Vagina (tissue), 2 donors: ENCODE data around the gene ZKSCAN3. TPM values are rescaled to one million over a fixed set of nuclear protein-coding genes. Genes with fewer than 3 reads are reported as not detected.

ENCODE experiments used
- DNase-seq, 2 donors: peaks; one replicate each; pipeline ENCODE4 v3.0.0-alpha.2; 2017; ENCODE audit errors: extremely low spot score in 2 of 2
- H3K27ac ChIP-seq: fragments of 200-600 bp; sonication (generic); one replicate; pipeline ENCODE4 v1.5.1; 2019
- H3K27me3 ChIP-seq: fragments of 200-600 bp; sonication (generic); one replicate; pipeline ENCODE4 v1.5.1; 2019
- H3K36me3 ChIP-seq, 2 donors: fragments of 200-600 bp; sonication (generic); one replicate each; pipeline ENCODE4 v1.5.1; 2017 to 2019
- H3K4me1 ChIP-seq: fragments of 200-600 bp; sonication (generic); one replicate; pipeline ENCODE4 v1.5.1; 2019
- H3K4me3 ChIP-seq, 2 donors: fragments of 200-600 bp; sonication (generic); 1 replicate in 1 of 2; 2 replicates in 1 of 2; pipeline ENCODE4 v1.5.1; 2016 to 2019
- H3K9me3 ChIP-seq: fragments of 200-600 bp; sonication (generic); one replicate; pipeline ENCODE4 v1.5.1; 2019
- CTCF ChIP-seq, 3 experiments: fragments of 450-650 bp in 2 of 3; fragments of 200-600 bp in 1 of 3; sonication (generic) in 1 of 3; IDR thresholded peaks; one replicate each; pipeline ENCODE4 v1.5.1; 2017 to 2019; ENCODE audit warnings: antibody characterized with exemption in 3 of 3, mild to moderate bottlenecking in 2 of 3, moderate library complexity in 2 of 3
- POLR2A ChIP-seq, 2 donors: fragments of 450-650 bp; IDR thresholded peaks; one replicate each; pipeline ENCODE4 v1.6.1; 2017; ENCODE audit warnings: antibody characterized with exemption in 2 of 2, mild to moderate bottlenecking in 2 of 2, moderate library complexity in 2 of 2
- POLR2AphosphoS5 ChIP-seq, 2 donors: sonication (generic); formaldehyde crosslinking; IDR thresholded peaks; one replicate each; pipeline ENCODE4 v1.9.0; 2017; ENCODE audit warnings: antibody characterized with exemption in 2 of 2, mild to moderate bottlenecking in 2 of 2, low read depth in 1 of 2; ENCODE audit not compliant: insufficient read depth in 1 of 2
- intact Hi-C: fragments of 100-400 bp; cut with DNase I; formaldehyde crosslinking; loops from one replicate; pipeline ENCODE4 v1.15.1; 2023
- total RNA-seq: library from RNA; depleted of rRNA; stranded (reverse); fragments of >200 nt; gene quantifications from one replicate; pipeline ENCODE4 v1.2.3, GENCODE V29; 2016

The ZKSCAN3 gene
- total RNA-seq, 1 donor from 2014 or later: 2.9 TPM

GRCh38 chr6:28343898-28344677 is 5.7 kb upstream of the ZKSCAN3 start:
- no peaks in the 10 kb centered on the region for H3K36me3 ChIP-seq
- TF ChIP-seq POLR2AphosphoS5 (IDR thresholded peaks at IDR 0.05; ENCODE audit: insufficient read depth in 1 of 2, low read depth in 1 of 2) (no peak), POLR2A (IDR thresholded peaks at IDR 0.05) (no peak), CTCF (IDR thresholded peaks at IDR 0.05) (no peak)
- H3K9me3 ChIP-seq: no peaks in the 10 kb centered on the region
- H3K27ac ChIP-seq: no peak overlapping the region
- DNase-seq: no peak
- H3K4me1 ChIP-seq: no peaks in the 10 kb centered on the region
- H3K27me3 ChIP-seq: no peaks in the 10 kb centered on the region
- intact Hi-C loops: loop anchor here (5.0 kb wide), 1 partner anchor 1298 kb away; no protein-coding TSS in a partner anchor
- H3K4me3 ChIP-seq: no peak overlapping the region

- intact Hi-C loops: no loop called here
- no peaks in the 10 kb centered on the region for H3K9me3 ChIP-seq
- TF ChIP-seq POLR2AphosphoS5 (IDR thresholded peaks at IDR 0.05; ENCODE audit: insufficient read depth in 1 of 2, low read depth in 1 of 2) (no peak), CTCF (IDR thresholded peaks at IDR 0.05) (no peak), POLR2A (IDR thresholded peaks at IDR 0.05) (no peak)
Measured at GRCh38 chr6:28345201-28345600, 4.5 kb upstream of the ZKSCAN3 start.

DNA sequence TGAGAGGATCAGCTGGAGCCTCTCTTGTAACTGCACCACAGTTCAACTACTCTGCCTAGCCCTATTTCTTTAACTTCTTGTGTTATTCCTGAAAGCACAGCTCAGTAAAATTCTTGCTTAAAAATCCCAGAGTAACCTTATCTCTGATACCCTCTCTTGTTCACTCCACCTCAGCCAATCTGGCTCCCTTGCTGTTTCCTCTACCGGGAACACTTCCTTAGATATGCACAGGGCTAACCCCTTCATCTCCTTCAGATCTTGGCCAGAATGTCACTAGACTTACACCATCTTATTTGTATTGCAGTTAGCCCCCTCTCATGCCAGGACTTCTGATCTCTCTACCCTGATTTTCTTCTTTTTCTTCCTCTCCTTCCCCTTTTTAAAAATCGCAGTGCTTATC is 2.6 kb upstream of the ZKSCAN3 start:
- peaks cover 18% of the 10 kb centered on the region for H3K4me1 ChIP-seq
- H3K9me3 ChIP-seq: no peaks in the 10 kb centered on the region
- intact Hi-C loops: no loop called here
- TF ChIP-seq CTCF (IDR thresholded peaks at IDR 0.05): no peak
- no peak for TF ChIP-seq POLR2A (IDR thresholded peaks at IDR 0.05)
- TF ChIP-seq POLR2AphosphoS5 (IDR thresholded peaks at IDR 0.05; ENCODE audit: insufficient read depth in 1 of 2, low read depth in 1 of 2): no peak
- H3K27ac ChIP-seq: no peak overlapping the region
- H3K36me3 ChIP-seq: no peaks in the 10 kb centered on the region
- H3K27me3 ChIP-seq: no peaks in the 10 kb centered on the region
- DNase-seq: no peak
- no peak overlapping the region for H3K4me3 ChIP-seq

More at GRCh38 chr6:28345201-28345600, 4.5 kb upstream of the ZKSCAN3 start:
- Histone ChIP-seq H3K27ac (no peak overlapping the region), H3K4me1 (peaks cover 2% of the 10 kb centered on the region), H3K36me3 (no peaks in the 10 kb centered on the region), H3K4me3 (no peak overlapping the region), H3K27me3 (no peaks in the 10 kb centered on the region)
- no peak for DNase-seq

DNA sequence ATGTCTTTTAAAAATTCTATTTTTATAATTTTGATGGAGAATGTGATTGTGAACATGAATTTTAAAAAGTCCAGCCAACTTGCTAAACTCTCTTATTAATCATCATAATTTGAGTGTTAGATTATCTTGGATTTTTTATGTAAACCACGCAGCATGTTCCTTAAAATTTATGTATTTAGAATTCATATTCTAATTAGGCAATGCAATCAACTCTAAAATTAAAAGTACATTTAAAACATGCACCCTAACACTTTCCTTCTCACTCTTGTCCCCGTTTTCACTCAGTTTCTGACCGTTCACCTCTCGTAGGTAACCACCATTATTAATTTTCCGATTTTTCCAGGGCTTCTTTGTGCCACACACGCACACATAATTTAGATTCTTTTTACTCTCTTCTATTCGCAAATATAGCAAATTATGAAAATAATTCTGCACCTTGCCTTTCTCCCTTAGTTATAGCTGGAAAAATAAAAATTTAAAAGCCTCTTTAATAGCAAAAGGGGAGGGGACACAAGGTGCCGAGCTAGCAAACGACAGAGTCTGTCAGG is 329 bp upstream of the ZKSCAN3 start:
- no peak for DNase-seq
- intact Hi-C loops: no loop called here
- Histone ChIP-seq H3K36me3 (no peaks in the 10 kb centered on the region), H3K27ac (peak overlapping the region; percentile 71), H3K4me3 (peak overlapping the region; percentile 70 to 83), H3K4me1 (peaks cover 27% of the 10 kb centered on the region), H3K9me3 (no peaks in the 10 kb centered on the region), H3K27me3 (no peaks in the 10 kb centered on the region)
- TF ChIP-seq POLR2AphosphoS5 (IDR thresholded peaks at IDR 0.05; ENCODE audit: insufficient read depth in 1 of 2, low read depth in 1 of 2): no peak
- no peak for TF ChIP-seq CTCF (IDR thresholded peaks at IDR 0.05)

DNA sequence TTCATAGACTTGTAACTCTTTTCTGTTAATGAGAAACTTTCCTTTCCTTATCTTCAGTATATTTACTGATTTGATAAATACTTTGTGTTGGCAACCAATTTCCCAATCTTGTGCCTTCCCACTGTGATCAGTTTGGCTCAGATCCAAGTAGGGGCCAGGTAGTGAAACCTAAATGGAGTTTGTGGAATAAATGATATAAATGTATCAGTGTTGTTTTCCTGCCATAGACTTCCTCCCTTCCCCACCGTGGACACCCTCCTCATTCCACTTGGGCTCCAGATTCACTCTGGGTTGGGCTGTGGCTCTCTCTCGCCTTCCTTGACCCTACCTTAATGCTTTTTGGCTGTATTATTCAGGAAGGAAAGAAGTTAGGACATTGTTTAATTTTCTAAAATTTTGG is 1.3 kb downstream of the ZKSCAN3 start:
- intact Hi-C loops: loop anchor here (10.0 kb wide), 1 partner anchor 226 kb away; the partner anchor contains the start of gene ZSCAN16
- no peak for TF ChIP-seq POLR2A (IDR thresholded peaks at IDR 0.05)
- TF ChIP-seq CTCF (IDR thresholded peaks at IDR 0.05): no peak
- TF ChIP-seq POLR2AphosphoS5 (IDR thresholded peaks at IDR 0.05; ENCODE audit: insufficient read depth in 1 of 2, low read depth in 1 of 2): no peak
- H3K4me1 ChIP-seq: peaks cover 42% of the 10 kb centered on the region
- H3K4me3 ChIP-seq: peak overlapping the region; percentile 1 to 70
- no peaks in the 10 kb centered on the region for H3K9me3 ChIP-seq
- DNase-seq: no peak
- no peaks in the 10 kb centered on the region for H3K27me3 ChIP-seq
- no peaks in the 10 kb centered on the region for H3K36me3 ChIP-seq
- no peak overlapping the region for H3K27ac ChIP-seq
